ENCODE data around the gene BPIFB6. TPM values are rescaled to one million over a fixed set of nuclear protein-coding genes. Genes with fewer than 3 reads are reported as not detected.

BPIFB6 gene
- total RNA-seq, 2 experiments from 2014 or later = not detected

- DNase-seq = no peak
- H3K4me3 Mint-ChIP-seq = no peak overlapping the region
- H3K9me3 Mint-ChIP-seq = no peaks in the 10 kb centered on the region
- no peaks in the 10 kb centered on the region for H3K27me3 Mint-ChIP-seq
- no peaks in the 10 kb centered on the region for H3K36me3 Mint-ChIP-seq
- no peak overlapping the region for H3K27ac Mint-ChIP-seq
- no peaks in the 10 kb centered on the region for H3K4me1 Mint-ChIP-seq
These were observed 22.9 kb downstream of the BPIFB6 start for GRCh38 chr20:33054381-33054780.

- no peak overlapping the region for H3K27ac Mint-ChIP-seq
- H3K9me3 Mint-ChIP-seq = no peaks in the 10 kb centered on the region
- H3K27me3 Mint-ChIP-seq = no peaks in the 10 kb centered on the region
- no peaks in the 10 kb centered on the region for H3K36me3 Mint-ChIP-seq
- no peaks in the 10 kb centered on the region for H3K4me1 Mint-ChIP-seq
- DNase-seq = no peak
- no peak overlapping the region for H3K4me3 Mint-ChIP-seq
These were observed 23.3 kb downstream of the BPIFB6 start for GRCh38 chr20:33054791-33055190.

- Mint-ChIP-seq H3K4me3 (no peak overlapping the region), H3K36me3 (no peaks in the 10 kb centered on the region), H3K9me3 (no peaks in the 10 kb centered on the region), H3K27me3 (no peaks in the 10 kb centered on the region), H3K4me1 (no peaks in the 10 kb centered on the region), H3K27ac (no peak overlapping the region)
- no peak for DNase-seq
These were observed 27.7 kb downstream of the BPIFB6 start for GRCh38 chr20:33059136-33059535.

- no peaks in the 10 kb centered on the region for H3K9me3 Mint-ChIP-seq
- no peak for DNase-seq
- H3K4me1 Mint-ChIP-seq = no peaks in the 10 kb centered on the region
- H3K4me3 Mint-ChIP-seq = no peak overlapping the region
- H3K27me3 Mint-ChIP-seq = no peaks in the 10 kb centered on the region
- no peaks in the 10 kb centered on the region for H3K36me3 Mint-ChIP-seq
- H3K27ac Mint-ChIP-seq = no peak overlapping the region
These were observed 28.4 kb downstream of the BPIFB6 start for GRCh38 chr20:33059741-33060390.

DNA sequence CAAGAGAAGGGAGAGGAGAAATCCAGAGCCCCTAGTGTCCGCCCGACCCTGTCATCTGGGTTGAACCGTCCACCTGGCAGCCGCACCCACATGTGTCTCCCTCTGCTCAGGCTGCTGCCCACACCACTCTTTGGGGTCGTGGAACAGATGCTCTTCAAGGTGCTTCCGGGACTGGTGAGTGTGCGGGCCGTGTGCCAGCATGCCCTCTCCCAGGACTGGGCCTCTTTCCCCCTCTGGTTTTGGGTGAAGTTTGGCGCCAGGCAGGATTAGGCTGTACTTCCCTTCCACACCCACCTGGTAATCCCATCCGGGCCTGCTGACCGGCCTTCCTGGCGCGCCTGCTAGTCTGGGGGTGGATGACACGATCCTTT is 30.2 kb downstream of the BPIFB6 start:
- no peak overlapping the region for H3K27ac Mint-ChIP-seq
- no peak overlapping the region for H3K4me3 Mint-ChIP-seq
- no peaks in the 10 kb centered on the region for H3K27me3 Mint-ChIP-seq
- no peaks in the 10 kb centered on the region for H3K9me3 Mint-ChIP-seq
- H3K36me3 Mint-ChIP-seq = no peaks in the 10 kb centered on the region
- no peaks in the 10 kb centered on the region for H3K4me1 Mint-ChIP-seq
- DNase-seq = no peak

DNA sequence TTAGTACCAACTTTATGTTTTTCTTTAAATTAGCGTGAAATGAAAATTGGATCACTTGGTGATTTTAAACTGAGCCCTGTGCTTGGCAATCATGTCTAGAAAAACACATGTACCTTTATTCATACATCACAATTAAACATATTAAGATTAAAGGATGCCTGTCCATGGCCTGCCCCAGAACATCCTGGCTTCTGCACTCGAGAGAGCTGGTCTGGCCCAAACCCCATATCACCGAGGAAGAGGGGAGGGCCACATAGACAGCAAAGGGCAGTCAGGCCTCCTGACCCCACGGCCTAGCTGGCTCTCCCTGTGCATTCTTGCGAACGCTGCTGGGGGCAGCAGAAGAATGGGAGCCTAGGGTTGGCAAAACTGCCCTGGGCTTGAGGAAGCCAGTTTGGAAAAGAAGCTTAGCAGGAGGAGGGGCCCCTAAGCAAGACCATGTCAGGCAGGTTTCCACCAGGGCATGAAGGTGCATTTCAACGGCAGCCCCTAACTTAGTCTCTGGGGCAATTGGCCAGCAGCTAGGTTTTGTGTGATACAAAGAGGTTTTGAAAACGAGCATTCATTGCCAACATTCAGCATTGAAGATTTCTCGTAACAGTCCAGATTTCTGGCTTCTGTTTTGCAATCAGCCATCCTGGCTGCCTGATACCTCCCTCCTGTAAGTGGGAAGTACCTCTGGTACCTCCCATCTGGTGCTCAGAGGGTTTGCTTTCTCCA is 30.8 kb downstream of the BPIFB6 start:
- Mint-ChIP-seq H3K27me3 (no peaks in the 10 kb centered on the region), H3K4me1 (no peaks in the 10 kb centered on the region), H3K27ac (no peak overlapping the region), H3K4me3 (no peak overlapping the region), H3K36me3 (no peaks in the 10 kb centered on the region), H3K9me3 (no peaks in the 10 kb centered on the region)
- DNase-seq = no peak

- Mint-ChIP-seq H3K4me3 (no peak overlapping the region), H3K27ac (no peak overlapping the region), H3K9me3 (no peaks in the 10 kb centered on the region), H3K27me3 (no peaks in the 10 kb centered on the region), H3K4me1 (no peaks in the 10 kb centered on the region), H3K36me3 (no peaks in the 10 kb centered on the region)
- DNase-seq = no peak
These were observed 31.3 kb downstream of the BPIFB6 start for GRCh38 chr20:33062825-33063149.

DNA sequence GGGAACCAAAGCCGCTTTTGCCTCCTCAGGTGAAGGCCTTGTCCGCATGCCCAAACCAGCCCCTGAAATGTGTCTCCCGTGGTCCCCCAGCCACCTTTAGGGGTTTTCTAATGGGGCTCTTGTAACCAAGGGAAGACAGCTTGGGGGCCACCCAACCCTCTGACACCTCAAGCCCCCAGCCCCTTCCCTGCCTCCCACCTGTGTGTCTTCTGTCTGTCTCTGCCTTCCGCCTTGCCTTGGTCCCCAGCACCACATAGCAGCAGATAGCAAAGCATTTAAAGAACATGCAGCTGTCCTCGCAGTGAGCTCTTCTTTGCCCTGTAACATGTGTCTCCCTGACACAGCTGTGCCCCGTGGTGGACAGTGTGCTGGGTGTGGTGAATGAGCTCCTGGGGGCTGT is 31.8 kb downstream of the BPIFB6 start:
- H3K4me1 Mint-ChIP-seq = peaks cover 4% of the 10 kb centered on the region
- no peaks in the 10 kb centered on the region for H3K36me3 Mint-ChIP-seq
- H3K27ac Mint-ChIP-seq = no peak overlapping the region
- no peak for DNase-seq
- H3K27me3 Mint-ChIP-seq = no peaks in the 10 kb centered on the region
- H3K9me3 Mint-ChIP-seq = no peaks in the 10 kb centered on the region
- H3K4me3 Mint-ChIP-seq = no peak overlapping the region

- H3K36me3 Mint-ChIP-seq = no peaks in the 10 kb centered on the region
- peaks cover 4% of the 10 kb centered on the region for H3K4me1 Mint-ChIP-seq
- H3K27ac Mint-ChIP-seq = no peak overlapping the region
- H3K9me3 Mint-ChIP-seq = no peaks in the 10 kb centered on the region
- H3K4me3 Mint-ChIP-seq = no peak overlapping the region
- H3K27me3 Mint-ChIP-seq = no peaks in the 10 kb centered on the region
- DNase-seq = no peak
These were observed 33.3 kb downstream of the BPIFB6 start for GRCh38 chr20:33064572-33065287.

DNA sequence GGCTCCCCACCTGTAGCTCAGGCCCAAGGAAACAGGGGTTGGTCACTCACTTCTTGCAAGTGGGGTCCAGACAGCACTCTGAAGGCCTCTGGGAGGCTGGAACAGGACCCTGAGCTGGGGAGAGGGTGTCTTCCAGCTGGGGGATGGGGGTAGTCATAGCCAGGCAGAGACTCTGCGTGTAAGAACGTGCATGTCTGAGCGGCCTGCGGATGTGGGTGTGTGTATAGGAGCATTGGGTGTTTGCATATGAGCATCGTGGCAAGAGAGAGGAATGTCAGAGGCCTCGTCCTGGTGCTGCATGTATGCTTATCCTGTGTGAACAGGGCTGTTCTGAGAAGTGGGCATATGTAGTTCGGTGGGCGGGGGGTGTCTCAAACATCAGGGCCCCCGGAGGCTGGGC is 34.3 kb downstream of the BPIFB6 start:
- H3K4me3 Mint-ChIP-seq = no peak overlapping the region
- peaks cover 4% of the 10 kb centered on the region for H3K4me1 Mint-ChIP-seq
- no peaks in the 10 kb centered on the region for H3K27me3 Mint-ChIP-seq
- no peaks in the 10 kb centered on the region for H3K36me3 Mint-ChIP-seq
- H3K9me3 Mint-ChIP-seq = no peaks in the 10 kb centered on the region
- no peak for DNase-seq
- no peak overlapping the region for H3K27ac Mint-ChIP-seq

GRCh38 chr20:33067806-33068205 is 36.4 kb downstream of the BPIFB6 start:
- Mint-ChIP-seq H3K27ac (no peak overlapping the region), H3K9me3 (no peaks in the 10 kb centered on the region), H3K4me1 (peaks cover 4% of the 10 kb centered on the region), H3K4me3 (no peak overlapping the region), H3K36me3 (no peaks in the 10 kb centered on the region), H3K27me3 (no peaks in the 10 kb centered on the region)
- DNase-seq = no peak

DNA sequence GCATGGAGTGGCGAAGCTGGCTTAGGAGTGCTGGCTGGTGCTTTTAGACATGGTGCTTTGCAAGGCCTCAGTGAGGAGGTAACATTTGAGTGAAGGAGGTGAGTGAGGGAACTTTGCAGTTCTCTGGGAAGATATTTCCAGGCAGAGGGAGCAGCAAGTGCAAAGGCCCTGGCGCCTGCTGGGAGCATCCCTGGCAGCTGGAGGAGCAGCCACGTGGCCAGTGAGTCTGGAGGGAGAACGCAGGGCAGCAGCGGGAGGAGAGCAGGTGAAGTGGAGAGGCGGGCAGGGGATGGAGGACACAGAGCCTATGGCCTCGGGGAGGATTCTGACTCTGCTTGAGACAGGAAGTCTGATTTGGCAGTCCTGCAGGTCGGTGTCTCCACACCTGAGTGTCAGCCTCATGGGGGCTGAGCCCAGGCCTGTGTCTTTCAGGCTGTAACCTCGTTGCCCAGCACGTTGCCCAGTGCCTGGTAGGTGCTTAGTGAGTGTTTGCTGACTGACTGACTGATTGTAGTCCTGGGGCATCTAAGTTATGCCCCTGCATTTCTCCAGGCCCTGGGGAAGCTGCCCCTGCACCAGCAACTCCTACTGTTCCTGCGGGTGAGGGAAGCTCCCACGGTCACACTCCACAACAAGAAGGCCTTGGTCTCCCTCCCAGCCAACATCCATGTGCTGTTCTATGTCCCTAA is 36.9 kb downstream of the BPIFB6 start:
- Mint-ChIP-seq H3K27ac (no peak overlapping the region), H3K4me1 (peaks cover 4% of the 10 kb centered on the region), H3K9me3 (no peaks in the 10 kb centered on the region), H3K4me3 (no peak overlapping the region), H3K27me3 (no peaks in the 10 kb centered on the region), H3K36me3 (no peaks in the 10 kb centered on the region)
- no peak for DNase-seq

DNA sequence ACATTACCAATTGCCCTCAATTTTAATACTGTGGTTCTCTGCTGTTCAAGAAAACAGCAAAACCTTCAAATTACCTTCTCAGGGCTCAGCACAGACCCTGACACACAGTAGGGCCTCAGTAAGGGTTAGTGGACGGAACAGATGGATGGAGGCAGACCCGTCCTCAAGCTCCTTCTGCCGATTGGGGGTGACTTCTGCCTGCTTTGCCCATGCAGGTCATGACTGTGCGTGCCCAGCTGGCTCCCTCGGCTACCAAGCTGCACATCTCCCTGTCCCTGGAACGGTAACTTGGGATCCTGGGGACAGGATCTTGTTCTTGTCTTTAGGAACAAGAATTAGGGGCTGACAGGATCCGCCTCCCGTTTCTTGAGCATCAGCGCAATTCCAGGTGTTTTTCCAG is 38.2 kb downstream of the BPIFB6 start:
- Mint-ChIP-seq H3K27ac (no peak overlapping the region), H3K4me3 (no peak overlapping the region), H3K4me1 (peaks cover 4% of the 10 kb centered on the region), H3K27me3 (no peaks in the 10 kb centered on the region), H3K9me3 (no peaks in the 10 kb centered on the region), H3K36me3 (no peaks in the 10 kb centered on the region)
- DNase-seq = no peak

- DNase-seq = no peak
- Mint-ChIP-seq H3K9me3 (no peaks in the 10 kb centered on the region), H3K4me3 (no peak overlapping the region), H3K36me3 (no peaks in the 10 kb centered on the region), H3K27ac (no peak overlapping the region), H3K4me1 (peaks cover 4% of the 10 kb centered on the region), H3K27me3 (no peaks in the 10 kb centered on the region)
These were observed 38.9 kb downstream of the BPIFB6 start for GRCh38 chr20:33070111-33071053.

Data from activated naive CD8-positive, alpha-beta T cell treated with anti-CD3 and anti-CD28 coated beads for 36 hours (primary cell).